Activated naive CD4-positive, alpha-beta T cell treated with Interleukin-2 at 50 U/mL for 16 hours (primary cell): ENCODE measurements around the gene CHD1.
"Not testable (repeated sequence)": the region's sequence is repeated elsewhere in the genome, so short reads cannot be mapped to it uniquely, and the experiment has no call there.

Experiments
- DNase-seq: peaks from one replicate; pipeline ENCODE4 v3.0.0-alpha.2; 2020

CHD1 gene

GRCh38 chr5:98928873-98929709, at the start of gene CHD1:
Gene CHD1, minus strand, starts transcription at chr5:98929007. Its CDS starts 2,621 bp downstream, at chr5:98926386.
- DNase-seq: peak; percentile 95

GRCh38 chr5:98978528-98978927, 49.7 kb upstream of the CHD1 start:
- no peak for DNase-seq

GRCh38 chr5:98977723-98978122, 48.9 kb upstream of the CHD1 start:
- DNase-seq: no peak

GRCh38 chr5:98975682-98976407, 47.0 kb upstream of the CHD1 start:
- DNase-seq: no peak

- DNase-seq: no peak
Observed at GRCh38 chr5:98975223-98975622, 46.4 kb upstream of the CHD1 start.

GRCh38 chr5:98969400-98969799, 40.6 kb upstream of the CHD1 start:
- no peak for DNase-seq

- no peak for DNase-seq
Observed at GRCh38 chr5:98968056-98968564, 39.3 kb upstream of the CHD1 start.

GRCh38 chr5:98965226-98965625, 36.4 kb upstream of the CHD1 start:
- no peak for DNase-seq

GRCh38 chr5:98964621-98965020, 35.8 kb upstream of the CHD1 start:
- DNase-seq: no peak

GRCh38 chr5:98963019-98963418, 34.2 kb upstream of the CHD1 start:
- no peak for DNase-seq

GRCh38 chr5:98962587-98962986, 33.8 kb upstream of the CHD1 start:
- DNase-seq: no peak

GRCh38 chr5:98961665-98962344, 33.0 kb upstream of the CHD1 start:
- DNase-seq: no peak

GRCh38 chr5:98957307-98957706, 28.5 kb upstream of the CHD1 start:
- no peak for DNase-seq

- DNase-seq: not testable (repeated sequence)
Observed at GRCh38 chr5:98955888-98956287, 27.1 kb upstream of the CHD1 start.

- not testable (repeated sequence) for DNase-seq
Observed at GRCh38 chr5:98955471-98955870, 26.7 kb upstream of the CHD1 start.

- DNase-seq: no peak
Observed at GRCh38 chr5:98954392-98955028, 25.7 kb upstream of the CHD1 start.

GRCh38 chr5:98942847-98943246, 14.0 kb upstream of the CHD1 start:
- no peak for DNase-seq

- no peak for DNase-seq
Observed at GRCh38 chr5:98941131-98941883, 12.5 kb upstream of the CHD1 start.

GRCh38 chr5:98940581-98940980, 11.8 kb upstream of the CHD1 start:
- DNase-seq: no peak

- no peak for DNase-seq
Observed at GRCh38 chr5:98938464-98938863, 9.7 kb upstream of the CHD1 start.

GRCh38 chr5:98936948-98937715, 8.3 kb upstream of the CHD1 start:
- DNase-seq: no peak
